ENCODE measurements around the gene ANO1. TPM values are rescaled to one million over a fixed set of nuclear protein-coding genes. Genes with fewer than 3 reads are reported as not detected.

ANO1 gene
- total RNA-seq, 4 donors from 2014 or later, result 22.5 to 57.6 (median 41.4) TPM

GRCh38 chr11:70090961-70091381, 12.9 kb downstream of the ANO1 start:
- Histone ChIP-seq H3K4me3 (no peak overlapping the region), H3K27me3 (peaks cover 17% of the 10 kb centered on the region), H3K36me3 (no peaks in the 10 kb centered on the region), H3K4me1 (no peaks in the 10 kb centered on the region), H3K9me3 (peaks cover 0 to 4% (median 0%) of the 10 kb centered on the region in 3 donors), H3K27ac (no peak overlapping the region)
- TF ChIP-seq EP300 (IDR thresholded peaks at IDR 0.05), result no peak
- TF ChIP-seq, protein P1, sequence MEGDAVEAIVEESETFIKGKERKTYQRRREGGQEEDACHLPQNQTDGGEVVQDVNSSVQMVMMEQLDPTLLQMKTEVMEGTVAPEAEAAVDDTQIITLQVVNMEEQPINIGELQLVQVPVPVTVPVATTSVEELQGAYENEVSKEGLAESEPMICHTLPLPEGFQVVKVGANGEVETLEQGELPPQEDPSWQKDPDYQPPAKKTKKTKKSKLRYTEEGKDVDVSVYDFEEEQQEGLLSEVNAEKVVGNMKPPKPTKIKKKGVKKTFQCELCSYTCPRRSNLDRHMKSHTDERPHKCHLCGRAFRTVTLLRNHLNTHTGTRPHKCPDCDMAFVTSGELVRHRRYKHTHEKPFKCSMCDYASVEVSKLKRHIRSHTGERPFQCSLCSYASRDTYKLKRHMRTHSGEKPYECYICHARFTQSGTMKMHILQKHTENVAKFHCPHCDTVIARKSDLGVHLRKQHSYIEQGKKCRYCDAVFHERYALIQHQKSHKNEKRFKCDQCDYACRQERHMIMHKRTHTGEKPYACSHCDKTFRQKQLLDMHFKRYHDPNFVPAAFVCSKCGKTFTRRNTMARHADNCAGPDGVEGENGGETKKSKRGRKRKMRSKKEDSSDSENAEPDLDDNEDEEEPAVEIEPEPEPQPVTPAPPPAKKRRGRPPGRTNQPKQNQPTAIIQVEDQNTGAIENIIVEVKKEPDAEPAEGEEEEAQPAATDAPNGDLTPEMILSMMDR (IDR thresholded peaks at IDR 0.05), result no peak
- TF ChIP-seq POLR2A (IDR thresholded peaks at IDR 0.05), result no peak
- no peak for TF ChIP-seq POLR2AphosphoS5 (IDR thresholded peaks at IDR 0.05)
- no peak for ATAC-seq
- 29% methylated on average over 3 of the region's 9 CpGs; no CpG with 5 or more reads in 1 of the 2 donors for WGBS, 2 donors (ENCODE audit: low coverage in 1 of 2)

GRCh38 chr11:70091638-70092037, 13.5 kb downstream of the ANO1 start:
- H3K4me3 ChIP-seq, result no peak overlapping the region
- H3K4me1 ChIP-seq, result no peaks in the 10 kb centered on the region
- ATAC-seq, result peak; percentile 29
- no CpG with 5 or more reads among the region's 8 CpGs for WGBS, 2 donors (ENCODE audit: low coverage in 1 of 2)
- H3K36me3 ChIP-seq, result no peaks in the 10 kb centered on the region
- H3K9me3 ChIP-seq, result peaks cover 0 to 4% (median 0%) of the 10 kb centered on the region in 3 donors
- H3K27me3 ChIP-seq, result peaks cover 14% of the 10 kb centered on the region
- no peak for TF ChIP-seq POLR2A (IDR thresholded peaks at IDR 0.05)
- TF ChIP-seq, protein P1 (IDR thresholded peaks at IDR 0.05), result no peak
- no peak for TF ChIP-seq POLR2AphosphoS5 (IDR thresholded peaks at IDR 0.05)
- no peak for TF ChIP-seq EP300 (IDR thresholded peaks at IDR 0.05)
- H3K27ac ChIP-seq, result no peak overlapping the region

GRCh38 chr11:70092959-70093715, 15.0 kb downstream of the ANO1 start:
- WGBS, 2 donors (ENCODE audit: low coverage in 1 of 2), result no CpG with 5 or more reads among the region's 8 CpGs
- H3K27ac ChIP-seq, result no peak overlapping the region
- no peak overlapping the region for H3K4me3 ChIP-seq
- TF ChIP-seq, protein P1 (IDR thresholded peaks at IDR 0.05), result no peak
- TF ChIP-seq POLR2AphosphoS5 (IDR thresholded peaks at IDR 0.05), result no peak
- TF ChIP-seq POLR2A (IDR thresholded peaks at IDR 0.05), result no peak
- no peak for TF ChIP-seq EP300 (IDR thresholded peaks at IDR 0.05)
- no peaks in the 10 kb centered on the region for H3K36me3 ChIP-seq
- peaks cover 14% of the 10 kb centered on the region for H3K27me3 ChIP-seq
- H3K4me1 ChIP-seq, result no peaks in the 10 kb centered on the region
- ATAC-seq, result no peak
- peaks cover 0 to 4% (median 0%) of the 10 kb centered on the region in 3 donors for H3K9me3 ChIP-seq

DNA sequence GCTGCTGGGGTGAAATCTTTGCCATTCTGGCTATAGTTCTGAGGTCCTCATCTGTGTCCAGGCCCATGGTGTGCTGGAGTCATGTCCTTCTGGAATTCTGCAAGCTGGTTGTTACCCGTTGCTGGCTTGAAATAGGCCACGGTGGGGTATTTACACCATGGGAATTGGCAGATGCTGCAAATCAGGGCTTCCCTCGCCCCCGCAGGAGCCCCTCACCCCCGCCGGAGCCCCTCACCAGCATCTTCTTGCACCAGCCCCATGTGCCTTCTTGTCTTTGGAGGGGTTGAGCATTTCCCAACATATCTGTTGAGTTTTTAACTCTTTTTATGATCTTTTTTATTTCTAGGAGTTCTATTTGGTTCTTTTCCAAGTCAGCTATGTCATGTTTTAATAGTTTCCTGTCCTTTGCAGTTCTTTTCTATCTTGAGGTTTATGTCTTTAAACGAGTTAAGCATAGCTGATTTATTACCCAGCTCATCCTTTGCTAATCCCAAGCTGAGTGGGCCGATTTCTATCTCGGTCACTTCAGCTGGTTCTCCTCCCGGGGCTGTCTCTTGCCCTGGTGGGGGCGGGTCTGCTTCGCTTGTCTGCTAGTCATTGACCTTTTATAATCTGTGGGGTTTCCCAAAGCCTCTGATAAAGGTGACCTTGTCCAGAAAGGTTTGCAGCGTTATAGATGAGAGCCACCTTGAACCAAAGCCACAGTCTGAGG, 17.6 kb downstream of the ANO1 start:
- H3K4me3 ChIP-seq, result no peak overlapping the region
- TF ChIP-seq POLR2AphosphoS5 (IDR thresholded peaks at IDR 0.05) (no peak), EP300 (IDR thresholded peaks at IDR 0.05) (no peak), POLR2A (IDR thresholded peaks at IDR 0.05) (no peak)
- TF ChIP-seq, protein P1 (IDR thresholded peaks at IDR 0.05), result no peak
- H3K36me3 ChIP-seq, result no peaks in the 10 kb centered on the region
- peaks cover 0 to 4% (median 0%) of the 10 kb centered on the region in 3 donors for H3K9me3 ChIP-seq
- peak overlapping the region in 1 of 4 donors; percentile 29 for H3K27ac ChIP-seq
- ATAC-seq, result no peak
- H3K4me1 ChIP-seq, result no peaks in the 10 kb centered on the region
- 54 to 71% methylated on average over 6 to 7 of the region's 13 CpGs for WGBS, 2 donors (ENCODE audit: low coverage in 1 of 2)
- peaks cover 14% of the 10 kb centered on the region for H3K27me3 ChIP-seq
